ENCODE data around the gene ELANE. TPM values are rescaled to one million over a fixed set of nuclear protein-coding genes. Genes with fewer than 3 reads are reported as not detected.
A peak's percentile ranks its signal among the peaks of the same experiment; 100 is the strongest.

The ELANE gene
- total RNA-seq, 2 donors from 2014 or later, result 0.41 TPM; not detected in 1

DNA sequence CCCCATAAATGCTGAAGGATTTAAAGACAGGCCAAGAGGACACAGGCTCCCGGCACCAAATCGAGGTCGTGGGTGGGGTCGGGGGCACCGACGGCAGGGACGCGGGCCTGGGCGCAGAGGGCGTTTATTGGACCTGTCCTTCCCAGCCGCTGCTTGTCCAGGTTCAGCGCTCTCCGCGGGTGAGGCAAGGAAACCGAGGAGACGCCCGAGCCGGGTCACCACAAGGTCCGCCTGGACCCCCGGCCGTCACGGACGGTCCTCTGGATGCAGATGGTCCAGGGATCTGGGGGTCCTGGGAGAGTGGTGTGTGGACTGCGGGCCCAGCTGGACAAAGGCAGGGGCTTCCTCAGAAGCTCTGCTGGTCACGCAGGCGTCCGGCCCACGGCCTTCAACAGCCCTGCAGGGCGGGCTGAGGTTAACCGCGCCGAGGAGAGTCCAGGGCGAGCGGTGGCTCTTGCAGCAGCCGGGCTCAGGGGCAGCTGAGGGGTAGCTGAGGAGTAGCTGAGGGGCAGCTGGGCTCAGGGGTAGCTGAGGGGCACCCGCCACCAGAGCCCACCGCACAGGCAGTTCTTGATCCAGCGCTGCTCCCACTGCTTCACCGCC lies 15.9 kb downstream of the ELANE start:
- H3K9me3 ChIP-seq, result no peaks in the 10 kb centered on the region
- ATAC-seq (ENCODE audit: insufficient number of reproducible peaks, low FRiP score, low read depth) (no peak), DNase-seq (ENCODE audit: low spot score) (no peak)
- TF ChIP-seq, protein P1, sequence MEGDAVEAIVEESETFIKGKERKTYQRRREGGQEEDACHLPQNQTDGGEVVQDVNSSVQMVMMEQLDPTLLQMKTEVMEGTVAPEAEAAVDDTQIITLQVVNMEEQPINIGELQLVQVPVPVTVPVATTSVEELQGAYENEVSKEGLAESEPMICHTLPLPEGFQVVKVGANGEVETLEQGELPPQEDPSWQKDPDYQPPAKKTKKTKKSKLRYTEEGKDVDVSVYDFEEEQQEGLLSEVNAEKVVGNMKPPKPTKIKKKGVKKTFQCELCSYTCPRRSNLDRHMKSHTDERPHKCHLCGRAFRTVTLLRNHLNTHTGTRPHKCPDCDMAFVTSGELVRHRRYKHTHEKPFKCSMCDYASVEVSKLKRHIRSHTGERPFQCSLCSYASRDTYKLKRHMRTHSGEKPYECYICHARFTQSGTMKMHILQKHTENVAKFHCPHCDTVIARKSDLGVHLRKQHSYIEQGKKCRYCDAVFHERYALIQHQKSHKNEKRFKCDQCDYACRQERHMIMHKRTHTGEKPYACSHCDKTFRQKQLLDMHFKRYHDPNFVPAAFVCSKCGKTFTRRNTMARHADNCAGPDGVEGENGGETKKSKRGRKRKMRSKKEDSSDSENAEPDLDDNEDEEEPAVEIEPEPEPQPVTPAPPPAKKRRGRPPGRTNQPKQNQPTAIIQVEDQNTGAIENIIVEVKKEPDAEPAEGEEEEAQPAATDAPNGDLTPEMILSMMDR (IDR thresholded peaks at IDR 0.05), result no peak
- H3K27ac ChIP-seq, result no peak overlapping the region
- peaks cover 15% of the 10 kb centered on the region for H3K36me3 ChIP-seq
- no peak overlapping the region for H3K4me3 ChIP-seq
- peaks cover 7 to 22% of the 10 kb centered on the region in 2 donors for H3K4me1 ChIP-seq (ENCODE audit: control insufficient read depth in 1 of 2, low read depth in 2 of 2)
- H3K27me3 ChIP-seq (replicated peaks; ENCODE audit: insufficient read depth), result no peaks in the 10 kb centered on the region

DNA sequence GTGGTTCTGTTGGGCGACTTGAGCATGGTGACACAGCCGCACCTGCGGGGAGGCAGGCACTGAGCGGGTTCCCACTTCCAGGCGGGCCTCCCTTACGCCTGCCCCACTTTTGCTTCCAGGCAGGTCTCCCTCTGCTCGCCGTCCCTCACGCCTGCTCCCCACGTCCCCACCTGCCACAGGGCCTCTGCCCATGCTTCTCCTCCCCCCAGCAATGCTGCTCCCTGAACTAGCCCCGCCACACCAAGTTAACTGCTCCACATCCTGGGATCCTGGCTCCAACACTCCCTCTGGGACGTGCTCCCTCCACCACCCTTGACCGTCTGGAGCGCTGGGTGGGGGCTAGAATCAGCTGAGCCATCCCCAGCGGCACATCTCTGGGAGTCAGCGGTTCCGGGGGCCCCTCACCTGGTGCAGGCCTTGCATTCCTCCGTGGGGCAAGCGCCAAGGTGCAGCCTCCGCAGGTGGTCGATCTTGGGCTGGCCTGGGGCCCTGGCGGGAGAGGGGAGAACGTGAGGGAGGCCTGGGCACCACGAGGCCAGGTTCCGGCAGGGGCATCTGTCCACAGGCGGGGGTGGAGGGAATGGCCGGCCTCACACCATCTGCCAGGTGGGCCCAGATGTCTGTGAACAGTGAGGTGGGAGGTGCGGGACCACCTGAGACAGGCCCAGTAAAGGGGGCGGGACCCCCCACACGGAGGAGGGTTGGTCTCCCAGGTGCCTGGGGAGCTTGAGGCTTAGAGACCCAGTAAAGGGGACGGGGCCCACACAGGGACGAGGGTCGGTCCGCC lies 16.5 kb downstream of the ELANE start:
- Histone ChIP-seq H3K27me3 (replicated peaks; ENCODE audit: insufficient read depth) (no peaks in the 10 kb centered on the region), H3K4me1 (ENCODE audit: control insufficient read depth in 1 of 2, low read depth in 2 of 2) (peaks cover 7 to 15% of the 10 kb centered on the region in 2 donors), H3K4me3 (no peak overlapping the region), H3K9me3 (no peaks in the 10 kb centered on the region), H3K27ac (peak overlapping the region; percentile 66 to 81), H3K36me3 (peaks cover 15% of the 10 kb centered on the region)
- no peak for DNase-seq (ENCODE audit: low spot score)
- TF ChIP-seq, protein P1 (IDR thresholded peaks at IDR 0.05), result no peak
- ATAC-seq (ENCODE audit: insufficient number of reproducible peaks, low FRiP score, low read depth), result no peak

DNA sequence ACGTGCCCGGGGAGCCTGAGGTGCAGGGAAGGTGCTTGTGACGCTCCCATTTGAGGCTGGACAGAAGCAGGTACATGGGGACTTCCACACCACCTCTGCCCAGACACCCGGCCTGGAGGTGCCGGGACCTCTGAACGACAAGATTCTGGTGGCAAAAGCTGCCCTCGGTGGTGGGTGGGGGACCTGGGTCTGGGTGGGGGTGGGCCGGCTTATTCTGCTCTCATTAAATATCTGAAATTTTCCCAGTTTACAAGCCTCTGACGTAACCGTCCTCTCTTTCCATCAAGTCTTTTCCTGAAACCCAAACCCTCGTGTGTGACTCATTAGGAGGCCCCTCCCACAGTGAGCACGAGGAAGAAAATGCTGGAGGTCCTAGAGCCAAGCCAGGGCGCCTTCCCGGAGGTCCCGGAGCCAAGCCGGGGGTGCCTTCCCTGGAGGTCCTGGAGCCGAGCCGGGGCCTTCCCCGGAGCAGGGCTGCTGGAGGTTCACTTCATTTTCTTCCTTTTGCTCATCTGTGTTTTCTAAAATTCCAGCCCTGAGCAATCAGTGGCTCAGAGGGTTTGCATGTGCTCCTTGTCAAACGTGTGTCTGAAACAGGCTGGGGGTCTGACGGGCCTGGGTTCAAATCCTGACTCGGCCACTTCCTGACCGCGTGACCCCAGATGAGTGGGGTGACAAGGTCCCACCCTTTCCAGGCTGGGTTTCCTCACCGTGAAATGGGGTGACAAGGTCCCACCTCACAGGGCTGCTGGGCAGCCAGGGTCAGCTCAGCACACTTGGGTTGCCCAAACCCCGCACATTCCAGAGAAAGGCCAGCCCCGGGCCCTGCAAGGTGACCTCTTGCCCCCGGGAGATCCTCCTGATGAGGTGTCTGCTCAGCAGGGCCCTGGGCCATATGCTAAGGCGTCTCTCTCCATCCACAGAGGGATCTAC lies 17.4 kb downstream of the ELANE start:
- no peaks in the 10 kb centered on the region for H3K9me3 ChIP-seq
- no peaks in the 10 kb centered on the region for H3K27me3 ChIP-seq (replicated peaks; ENCODE audit: insufficient read depth)
- H3K4me1 ChIP-seq (ENCODE audit: control insufficient read depth in 1 of 2, low read depth in 2 of 2), result peaks cover 7 to 14% of the 10 kb centered on the region in 2 donors
- H3K4me3 ChIP-seq, result no peak overlapping the region
- DNase-seq (ENCODE audit: low spot score) (peak; percentile 60), ATAC-seq (ENCODE audit: insufficient number of reproducible peaks, low FRiP score, low read depth) (peak; percentile 76)
- peaks cover 20% of the 10 kb centered on the region for H3K36me3 ChIP-seq
- TF ChIP-seq, protein P1 (IDR thresholded peaks at IDR 0.05), result no peak
- peak overlapping the region; percentile 66 to 81 for H3K27ac ChIP-seq

DNA sequence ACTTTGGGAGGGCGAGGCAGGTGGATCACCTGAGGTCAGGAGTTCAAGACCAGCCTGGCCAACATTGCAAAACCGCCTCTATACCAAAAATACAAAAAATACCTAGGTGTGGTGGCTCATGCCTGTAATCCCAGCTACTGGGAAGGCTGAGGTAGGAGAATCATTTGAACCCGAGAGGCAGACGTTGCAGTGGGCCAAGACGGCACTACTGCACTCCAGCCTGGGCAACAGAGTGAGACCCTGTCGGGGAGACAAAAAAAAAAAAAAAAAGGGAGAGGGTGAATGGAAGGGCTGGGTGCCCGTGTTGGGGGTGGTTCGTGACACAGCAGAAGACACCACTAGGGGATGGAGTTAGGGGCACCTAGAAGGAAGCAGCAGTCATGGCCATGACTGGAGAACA lies 18.2 kb downstream of the ELANE start:
- Histone ChIP-seq H3K4me1 (ENCODE audit: control insufficient read depth in 1 of 2, low read depth in 2 of 2) (peaks cover 7 to 14% of the 10 kb centered on the region in 2 donors), H3K9me3 (no peaks in the 10 kb centered on the region), H3K4me3 (no peak overlapping the region), H3K36me3 (peaks cover 26% of the 10 kb centered on the region), H3K27me3 (replicated peaks; ENCODE audit: insufficient read depth) (no peaks in the 10 kb centered on the region), H3K27ac (peak overlapping the region; percentile 66 to 81)
- DNase-seq (ENCODE audit: low spot score) (no peak), ATAC-seq (ENCODE audit: insufficient number of reproducible peaks, low FRiP score, low read depth) (no peak)
- TF ChIP-seq, protein P1 (IDR thresholded peaks at IDR 0.05), result no peak

Measured in thoracic aorta (tissue), 2 donors.